HG03097 (cell line): ENCODE results near the gene CSDE1.

Source experiments
- ATAC-seq: cut with Tn5 transposase; IDR thresholded peaks from one replicate; pipeline ENCODE4 v1.9.1; 2021; ENCODE audit not compliant: unreplicated experiment, low FRiP score

CSDE1 gene

GRCh38 chr1:114703242-114703641, 54.5 kb downstream of the CSDE1 start:
- ATAC-seq, result no peak

- ATAC-seq, result no peak
Measured at GRCh38 chr1:114702737-114703136, 55.0 kb downstream of the CSDE1 start.

GRCh38 chr1:114701931-114702330, 55.9 kb downstream of the CSDE1 start:
- ATAC-seq, result no peak

GRCh38 chr1:114700036-114700600, 57.7 kb downstream of the CSDE1 start:
- ATAC-seq, result no peak

- no peak for ATAC-seq
Measured at GRCh38 chr1:114696810-114697209, 61.0 kb downstream of the CSDE1 start.

- no peak for ATAC-seq
Measured at GRCh38 chr1:114695430-114696058, 62.2 kb downstream of the CSDE1 start, which contains the start of gene AMPD1. TSS of gene AMPD1 (minus strand) at chr1:114695546. CDS start at chr1:114695471, 75 bp downstream.

- ATAC-seq, result no peak
Measured at GRCh38 chr1:114694540-114695310, 63.1 kb downstream of the CSDE1 start.

GRCh38 chr1:114692947-114693346, 64.8 kb downstream of the CSDE1 start:
- ATAC-seq, result no peak

- no peak for ATAC-seq
Measured at GRCh38 chr1:114691061-114691460, 66.7 kb downstream of the CSDE1 start.

- no peak for ATAC-seq
Measured at GRCh38 chr1:114690148-114690547, 67.6 kb downstream of the CSDE1 start.

GRCh38 chr1:114688526-114688925, 69.3 kb downstream of the CSDE1 start:
- no peak for ATAC-seq

- no peak for ATAC-seq
Measured at GRCh38 chr1:114685851-114686250, 71.9 kb downstream of the CSDE1 start.

GRCh38 chr1:114677691-114678090, 80.1 kb downstream of the CSDE1 start:
- no peak for ATAC-seq

GRCh38 chr1:114676115-114676514, 81.7 kb downstream of the CSDE1 start:
- ATAC-seq, result no peak

- ATAC-seq, result no peak
Measured at GRCh38 chr1:114671939-114672275, 85.9 kb downstream of the CSDE1 start.

GRCh38 chr1:114671011-114671938, 86.5 kb downstream of the CSDE1 start:
- ATAC-seq, result no peak

GRCh38 chr1:114670083-114671010, 87.4 kb downstream of the CSDE1 start:
- ATAC-seq, result peak; percentile 99

GRCh38 chr1:114669562-114670082, 88.2 kb downstream of the CSDE1 start, which contains the start of gene DENND2C:
TSS of gene DENND2C (minus strand) at chr1:114670049. CDS start at chr1:114625984, 44,065 bp downstream.
- ATAC-seq, result peak; percentile 43

- ATAC-seq, result no peak
Measured at GRCh38 chr1:114668784-114669561, 88.8 kb downstream of the CSDE1 start.
